NCI-H82 (cell line): ENCODE results near the gene NAPSA.
"Not testable (repeated sequence)": the region's sequence is repeated elsewhere in the genome, so short reads cannot be mapped to it uniquely, and the experiment has no call there.

Experiments used
- DNase-seq: peaks from one replicate; lab custom pipeline; 2025; lab: John Stamatoyannopoulos, UW

The NAPSA gene

GRCh38 chr19:50358483-50359327 lies 6.7 kb downstream of the NAPSA start:
- no peak for DNase-seq

- peak; percentile 80 for DNase-seq
These were observed 8.0 kb downstream of the NAPSA start for GRCh38 chr19:50357178-50358100.

- no peak for DNase-seq
These were observed 8.7 kb downstream of the NAPSA start for GRCh38 chr19:50356691-50357177.

GRCh38 chr19:50353487-50353880 lies 12.0 kb downstream of the NAPSA start:
- DNase-seq = not testable (repeated sequence)

GRCh38 chr19:50352242-50352641 lies 13.2 kb downstream of the NAPSA start:
- DNase-seq = no peak

- no peak for DNase-seq
These were observed 16.0 kb downstream of the NAPSA start for GRCh38 chr19:50349277-50350057.

GRCh38 chr19:50347089-50347581 lies 18.3 kb downstream of the NAPSA start:
- not testable (repeated sequence) for DNase-seq

GRCh38 chr19:50344661-50345318 lies 20.6 kb downstream of the NAPSA start:
- DNase-seq = no peak

- no peak for DNase-seq
These were observed 24.3 kb downstream of the NAPSA start for GRCh38 chr19:50341091-50341564.

GRCh38 chr19:50340331-50340730 lies 25.1 kb downstream of the NAPSA start:
- no peak for DNase-seq

- not testable (repeated sequence) for DNase-seq
These were observed 28.4 kb downstream of the NAPSA start for GRCh38 chr19:50337031-50337430.

- DNase-seq = no peak
These were observed 30.6 kb downstream of the NAPSA start for GRCh38 chr19:50334741-50335421.

GRCh38 chr19:50333737-50334617 lies 31.5 kb downstream of the NAPSA start:
- DNase-seq = peak; percentile 83

- peak; percentile 84 for DNase-seq
These were observed 32.2 kb downstream of the NAPSA start for GRCh38 chr19:50333235-50333736.

GRCh38 chr19:50332244-50333038 lies 33.0 kb downstream of the NAPSA start:
- DNase-seq = no peak

- no peak for DNase-seq
These were observed 33.5 kb downstream of the NAPSA start for GRCh38 chr19:50331994-50332243.

GRCh38 chr19:50331221-50331993 lies 34.0 kb downstream of the NAPSA start:
- no peak for DNase-seq
